HepG2 (cell line): ENCODE data around the gene ELP6. TPM values are rescaled to one million over a fixed set of nuclear protein-coding genes. Genes with fewer than 3 reads are reported as not detected.

ENCODE experiments used
- KAT8 ChIP-seq: IDR thresholded peaks from 2 replicates; pipeline ENCODE4 v1.6.1; 2016; ENCODE audit warnings: missing genetic modification reagents, missing compliant biosample characterization
- KLF11 ChIP-seq: IDR thresholded peaks from 2 replicates; pipeline ENCODE4 v1.6.1; 2016; ENCODE audit warnings: missing compliant biosample characterization
- MZF1 ChIP-seq: sonication (generic); formaldehyde crosslinking; IDR thresholded peaks from 2 replicates; pipeline ENCODE4 v1.8.1; 2023; ENCODE audit warnings: mild to moderate bottlenecking, missing genetic modification reagents, borderline replicate concordance
- SETDB1 ChIP-seq: sonication (generic); formaldehyde crosslinking; IDR thresholded peaks from 2 replicates; pipeline ENCODE4 v1.5.1; 2020; ENCODE audit warnings: missing genetic modification reagents, mild to moderate bottlenecking, borderline replicate concordance
- SOX5 ChIP-seq: IDR thresholded peaks from 2 replicates; pipeline ENCODE4 v1.6.1; 2016; ENCODE audit warnings: borderline replicate concordance
- SP4 ChIP-seq: sonication (generic); formaldehyde crosslinking; IDR thresholded peaks from 2 replicates; pipeline ENCODE4 v1.8.1; 2023; ENCODE audit warnings: mild to moderate bottlenecking, missing genetic modification reagents
- SRSF1 ChIP-seq: fragments of 200-400 bp; formaldehyde crosslinking; optimal IDR thresholded peaks from 2 replicates; pipeline ENCODE3; 2017; ENCODE audit warnings: mild to moderate bottlenecking, low read depth, low read length, moderate library complexity
- ZBTB38 ChIP-seq: sonication (generic); formaldehyde crosslinking; IDR thresholded peaks from 2 replicates; pipeline ENCODE4 v1.5.1; 2020; ENCODE audit warnings: mild to moderate bottlenecking, missing genetic modification reagents
- ZFP90 ChIP-seq: sonication (generic); formaldehyde crosslinking; IDR thresholded peaks from 2 replicates; pipeline ENCODE4 v1.8.0; 2022; ENCODE audit warnings: missing genetic modification reagents, mild to moderate bottlenecking, inconsistent platforms, borderline replicate concordance
- ZNF24 ChIP-seq: fragments of 450-650 bp; IDR thresholded peaks from 2 replicates; pipeline ENCODE4 v1.6.1; 2017; ENCODE audit warnings: antibody characterized with exemption, mild to moderate bottlenecking
- ZNF768 ChIP-seq: sonication (generic); formaldehyde crosslinking; IDR thresholded peaks from 2 replicates; pipeline ENCODE4 v1.4.0; 2020; ENCODE audit warnings: missing genetic modification reagents
- ZZZ3 ChIP-seq: sonication (generic); formaldehyde crosslinking; IDR thresholded peaks from 2 replicates; pipeline ENCODE4 v1.4.0; 2020; ENCODE audit warnings: missing genetic modification reagents, mild to moderate bottlenecking, borderline replicate concordance
- polyA plus RNA-seq, 8 experiments: library from polyadenylated mRNA; depleted of rRNA in 3 of 8; stranded (reverse) in 7 of 8; unstranded in 1 of 8; fragments of >200 nt; fragmentation: Illumina TruSeq in 4 of 8; extraction: Trizol in 4 of 8; gene quantifications; 2 replicates each; pipeline versions ENCODE4 v1.2.1 to v1.2.3, GENCODE V29; 2011 to 2016; ENCODE audit warnings: low read depth in 4 of 8, missing spikeins in 1 of 8, mixed read lengths in 1 of 8; ENCODE audit not compliant: insufficient read depth in 1 of 8
- total RNA-seq, 5 experiments: library from RNA; depleted of rRNA; stranded (reverse); fragments of >200 nt; fragmentation: Illumina TruSeq; extraction: Trizol; gene quantifications; 2 replicates each; pipeline ENCODE4 v1.2.3, GENCODE V29; 2016; ENCODE audit warnings: low read depth in 1 of 5
- TF ChIP-seq, protein P1 (sequence below): sonication (generic); formaldehyde crosslinking; IDR thresholded peaks from 2 replicates; pipeline ENCODE4 v1.9.0; 2022; ENCODE audit warnings: missing genetic modification reagents, mild to moderate bottlenecking, borderline replicate concordance
- TF ChIP-seq, protein P2 (sequence below): sonication (generic); formaldehyde crosslinking; IDR thresholded peaks from 2 replicates; pipeline ENCODE4 v1.5.0; 2020; ENCODE audit warnings: mild to moderate bottlenecking, missing genetic modification reagents, borderline replicate concordance
- TF ChIP-seq, protein P3 (sequence below): sonication (generic); formaldehyde crosslinking; IDR thresholded peaks from 2 replicates; pipeline ENCODE4 v1.5.1; 2020; ENCODE audit warnings: mild to moderate bottlenecking, missing genetic modification reagents, moderate library complexity
- TF ChIP-seq, protein P4 (sequence below): sonication (generic); formaldehyde crosslinking; conservative IDR thresholded peaks from 2 replicates; pipeline ENCODE4 v1.4.0; 2020; ENCODE audit warnings: missing genetic modification reagents

ELP6 gene
- total and polyA plus RNA-seq, 2 of the 13 experiments (the other 11 are each of a cell fraction or from before 2014, with no cell fraction given): 45.0 to 49.3 TPM

DNA sequence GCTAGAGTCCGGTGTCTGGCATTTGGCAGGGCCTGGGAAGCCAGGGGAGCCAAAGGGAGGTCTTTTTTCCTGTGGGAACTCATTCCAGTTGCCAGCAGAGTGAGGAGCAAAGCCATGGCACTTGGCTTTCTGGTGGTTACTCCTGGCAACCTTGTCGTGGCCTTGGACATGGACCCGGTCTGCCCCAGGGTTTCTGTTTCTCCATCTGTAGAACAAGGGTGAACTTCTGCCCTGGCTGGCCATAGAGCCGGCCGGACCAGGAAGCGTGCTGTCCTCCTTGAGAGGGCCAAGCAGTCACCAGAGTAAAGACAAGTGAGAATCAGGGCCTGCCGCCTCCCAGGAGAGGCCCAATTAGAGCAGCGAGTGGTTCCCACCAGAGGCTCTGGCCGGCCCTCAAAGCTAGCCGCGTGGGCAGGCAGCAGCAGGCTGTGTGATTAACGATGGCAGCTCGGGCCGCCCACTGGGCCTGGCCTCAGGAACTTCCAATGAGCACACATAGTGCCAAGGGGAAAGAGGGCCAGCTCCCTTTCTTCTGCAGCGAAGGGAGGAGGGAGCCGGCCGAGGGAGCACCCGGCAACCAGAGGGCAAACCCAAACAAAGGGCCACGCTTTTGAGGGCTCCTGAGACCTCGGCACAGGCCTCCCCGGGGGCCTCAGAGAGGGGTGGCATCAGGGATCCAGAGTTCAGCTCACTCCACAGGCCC, 29.1 kb upstream of the ELP6 start (continued):
- no peak for TF ChIP-seq ZNF24
- TF ChIP-seq ZFP90 (CRISPR knock-in tag): no peak
- TF ChIP-seq ZNF768: peak; percentile 51; the same call in 1 of the 2 replicates
- 0 out of 2 replicates have a peak, but pooled peaks have one; percentile 49 for TF ChIP-seq ZZZ3 (CRISPR knock-in tag)
- TF ChIP-seq KAT8 (CRISPR knock-in tag): no peak
- TF ChIP-seq, protein P1, sequence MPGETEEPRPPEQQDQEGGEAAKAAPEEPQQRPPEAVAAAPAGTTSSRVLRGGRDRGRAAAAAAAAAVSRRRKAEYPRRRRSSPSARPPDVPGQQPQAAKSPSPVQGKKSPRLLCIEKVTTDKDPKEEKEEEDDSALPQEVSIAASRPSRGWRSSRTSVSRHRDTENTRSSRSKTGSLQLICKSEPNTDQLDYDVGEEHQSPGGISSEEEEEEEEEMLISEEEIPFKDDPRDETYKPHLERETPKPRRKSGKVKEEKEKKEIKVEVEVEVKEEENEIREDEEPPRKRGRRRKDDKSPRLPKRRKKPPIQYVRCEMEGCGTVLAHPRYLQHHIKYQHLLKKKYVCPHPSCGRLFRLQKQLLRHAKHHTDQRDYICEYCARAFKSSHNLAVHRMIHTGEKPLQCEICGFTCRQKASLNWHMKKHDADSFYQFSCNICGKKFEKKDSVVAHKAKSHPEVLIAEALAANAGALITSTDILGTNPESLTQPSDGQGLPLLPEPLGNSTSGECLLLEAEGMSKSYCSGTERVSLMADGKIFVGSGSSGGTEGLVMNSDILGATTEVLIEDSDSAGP (CRISPR knock-in tag): peak; percentile 51; the same call in 1 of the 2 replicates
- no peak for TF ChIP-seq MZF1 (CRISPR knock-in tag)
- no peak for TF ChIP-seq ZBTB38 (CRISPR knock-in tag)
- TF ChIP-seq KLF11 (CRISPR knock-in tag): no peak
- TF ChIP-seq, protein P2, sequence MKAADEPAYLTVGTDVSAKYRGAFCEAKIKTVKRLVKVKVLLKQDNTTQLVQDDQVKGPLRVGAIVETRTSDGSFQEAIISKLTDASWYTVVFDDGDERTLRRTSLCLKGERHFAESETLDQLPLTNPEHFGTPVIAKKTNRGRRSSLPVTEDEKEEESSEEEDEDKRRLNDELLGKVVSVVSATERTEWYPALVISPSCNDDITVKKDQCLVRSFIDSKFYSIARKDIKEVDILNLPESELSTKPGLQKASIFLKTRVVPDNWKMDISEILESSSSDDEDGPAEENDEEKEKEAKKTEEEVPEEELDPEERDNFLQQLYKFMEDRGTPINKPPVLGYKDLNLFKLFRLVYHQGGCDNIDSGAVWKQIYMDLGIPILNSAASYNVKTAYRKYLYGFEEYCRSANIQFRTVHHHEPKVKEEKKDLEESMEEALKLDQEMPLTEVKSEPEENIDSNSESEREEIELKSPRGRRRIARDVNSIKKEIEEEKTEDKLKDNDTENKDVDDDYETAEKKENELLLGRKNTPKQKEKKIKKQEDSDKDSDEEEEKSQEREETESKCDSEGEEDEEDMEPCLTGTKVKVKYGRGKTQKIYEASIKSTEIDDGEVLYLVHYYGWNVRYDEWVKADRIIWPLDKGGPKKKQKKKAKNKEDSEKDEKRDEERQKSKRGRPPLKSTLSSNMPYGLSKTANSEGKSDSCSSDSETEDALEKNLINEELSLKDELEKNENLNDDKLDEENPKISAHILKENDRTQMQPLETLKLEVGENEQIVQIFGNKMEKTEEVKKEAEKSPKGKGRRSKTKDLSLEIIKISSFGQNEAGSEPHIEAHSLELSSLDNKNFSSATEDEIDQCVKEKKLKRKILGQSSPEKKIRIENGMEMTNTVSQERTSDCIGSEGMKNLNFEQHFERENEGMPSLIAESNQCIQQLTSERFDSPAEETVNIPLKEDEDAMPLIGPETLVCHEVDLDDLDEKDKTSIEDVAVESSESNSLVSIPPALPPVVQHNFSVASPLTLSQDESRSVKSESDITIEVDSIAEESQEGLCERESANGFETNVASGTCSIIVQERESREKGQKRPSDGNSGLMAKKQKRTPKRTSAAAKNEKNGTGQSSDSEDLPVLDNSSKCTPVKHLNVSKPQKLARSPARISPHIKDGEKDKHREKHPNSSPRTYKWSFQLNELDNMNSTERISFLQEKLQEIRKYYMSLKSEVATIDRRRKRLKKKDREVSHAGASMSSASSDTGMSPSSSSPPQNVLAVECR (CRISPR knock-in tag): no peak
- no peak for TF ChIP-seq SETDB1
- TF ChIP-seq, protein P3, sequence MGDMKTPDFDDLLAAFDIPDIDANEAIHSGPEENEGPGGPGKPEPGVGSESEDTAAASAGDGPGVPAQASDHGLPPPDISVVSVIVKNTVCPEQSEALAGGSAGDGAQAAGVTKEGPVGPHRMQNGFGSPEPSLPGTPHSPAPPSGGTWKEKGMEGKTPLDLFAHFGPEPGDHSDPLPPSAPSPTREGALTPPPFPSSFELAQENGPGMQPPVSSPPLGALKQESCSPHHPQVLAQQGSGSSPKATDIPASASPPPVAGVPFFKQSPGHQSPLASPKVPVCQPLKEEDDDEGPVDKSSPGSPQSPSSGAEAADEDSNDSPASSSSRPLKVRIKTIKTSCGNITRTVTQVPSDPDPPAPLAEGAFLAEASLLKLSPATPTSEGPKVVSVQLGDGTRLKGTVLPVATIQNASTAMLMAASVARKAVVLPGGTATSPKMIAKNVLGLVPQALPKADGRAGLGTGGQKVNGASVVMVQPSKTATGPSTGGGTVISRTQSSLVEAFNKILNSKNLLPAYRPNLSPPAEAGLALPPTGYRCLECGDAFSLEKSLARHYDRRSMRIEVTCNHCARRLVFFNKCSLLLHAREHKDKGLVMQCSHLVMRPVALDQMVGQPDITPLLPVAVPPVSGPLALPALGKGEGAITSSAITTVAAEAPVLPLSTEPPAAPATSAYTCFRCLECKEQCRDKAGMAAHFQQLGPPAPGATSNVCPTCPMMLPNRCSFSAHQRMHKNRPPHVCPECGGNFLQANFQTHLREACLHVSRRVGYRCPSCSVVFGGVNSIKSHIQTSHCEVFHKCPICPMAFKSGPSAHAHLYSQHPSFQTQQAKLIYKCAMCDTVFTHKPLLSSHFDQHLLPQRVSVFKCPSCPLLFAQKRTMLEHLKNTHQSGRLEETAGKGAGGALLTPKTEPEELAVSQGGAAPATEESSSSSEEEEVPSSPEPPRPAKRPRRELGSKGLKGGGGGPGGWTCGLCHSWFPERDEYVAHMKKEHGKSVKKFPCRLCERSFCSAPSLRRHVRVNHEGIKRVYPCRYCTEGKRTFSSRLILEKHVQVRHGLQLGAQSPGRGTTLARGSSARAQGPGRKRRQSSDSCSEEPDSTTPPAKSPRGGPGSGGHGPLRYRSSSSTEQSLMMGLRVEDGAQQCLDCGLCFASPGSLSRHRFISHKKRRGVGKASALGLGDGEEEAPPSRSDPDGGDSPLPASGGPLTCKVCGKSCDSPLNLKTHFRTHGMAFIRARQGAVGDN (CRISPR knock-in tag): peak; percentile 95
- TF ChIP-seq SRSF1: no peak
- no peak for TF ChIP-seq SOX5 (CRISPR knock-in tag)
- TF ChIP-seq SP4 (CRISPR knock-in tag): 0 out of 2 replicates have a peak, but pooled peaks have one; percentile 32
- TF ChIP-seq, protein P4, sequence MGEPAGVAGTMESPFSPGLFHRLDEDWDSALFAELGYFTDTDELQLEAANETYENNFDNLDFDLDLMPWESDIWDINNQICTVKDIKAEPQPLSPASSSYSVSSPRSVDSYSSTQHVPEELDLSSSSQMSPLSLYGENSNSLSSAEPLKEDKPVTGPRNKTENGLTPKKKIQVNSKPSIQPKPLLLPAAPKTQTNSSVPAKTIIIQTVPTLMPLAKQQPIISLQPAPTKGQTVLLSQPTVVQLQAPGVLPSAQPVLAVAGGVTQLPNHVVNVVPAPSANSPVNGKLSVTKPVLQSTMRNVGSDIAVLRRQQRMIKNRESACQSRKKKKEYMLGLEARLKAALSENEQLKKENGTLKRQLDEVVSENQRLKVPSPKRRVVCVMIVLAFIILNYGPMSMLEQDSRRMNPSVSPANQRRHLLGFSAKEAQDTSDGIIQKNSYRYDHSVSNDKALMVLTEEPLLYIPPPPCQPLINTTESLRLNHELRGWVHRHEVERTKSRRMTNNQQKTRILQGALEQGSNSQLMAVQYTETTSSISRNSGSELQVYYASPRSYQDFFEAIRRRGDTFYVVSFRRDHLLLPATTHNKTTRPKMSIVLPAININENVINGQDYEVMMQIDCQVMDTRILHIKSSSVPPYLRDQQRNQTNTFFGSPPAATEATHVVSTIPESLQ (CRISPR knock-in tag): no peak
